ENCODE measurements around the gene ARID5B. TPM values are rescaled to one million over a fixed set of nuclear protein-coding genes. Genes with fewer than 3 reads are reported as not detected.

The ARID5B gene
- total RNA-seq, 1 donor from 2014 or later = 0.62 TPM

DNA sequence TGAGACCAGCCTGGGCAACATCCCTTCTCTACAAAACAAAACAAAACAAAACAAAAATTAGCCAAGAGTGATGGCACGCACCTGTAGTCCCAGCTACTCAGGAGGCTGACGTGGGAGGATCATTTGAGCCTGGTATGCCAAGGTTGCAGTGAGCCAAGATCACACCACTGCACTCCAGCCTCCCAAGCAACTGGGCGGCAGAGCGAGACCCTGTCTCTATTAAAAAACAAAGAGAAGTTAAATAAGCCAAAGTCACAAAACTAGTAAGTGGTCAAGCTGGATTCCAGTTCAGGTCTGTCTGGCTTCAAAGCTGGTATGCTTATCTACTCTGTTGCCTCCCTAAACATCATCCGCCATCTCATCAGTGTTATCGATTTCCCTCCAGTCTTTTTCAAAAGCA, 110.8 kb downstream of the ARID5B start:
- H3K36me3 Mint-ChIP-seq (ENCODE audit: low read depth, unreplicated experiment) = no peaks in the 10 kb centered on the region
- H3K4me1 Mint-ChIP-seq (ENCODE audit: unreplicated experiment) = peaks cover 10% of the 10 kb centered on the region
- DNase-seq (ENCODE audit: low spot score) = no peak
- H3K4me3 Mint-ChIP-seq (ENCODE audit: unreplicated experiment) = no peak overlapping the region
- no peak overlapping the region for H3K27ac Mint-ChIP-seq (ENCODE audit: unreplicated experiment)
- H3K9me3 Mint-ChIP-seq (ENCODE audit: unreplicated experiment) = no peaks in the 10 kb centered on the region
- TF ChIP-seq, protein P1, sequence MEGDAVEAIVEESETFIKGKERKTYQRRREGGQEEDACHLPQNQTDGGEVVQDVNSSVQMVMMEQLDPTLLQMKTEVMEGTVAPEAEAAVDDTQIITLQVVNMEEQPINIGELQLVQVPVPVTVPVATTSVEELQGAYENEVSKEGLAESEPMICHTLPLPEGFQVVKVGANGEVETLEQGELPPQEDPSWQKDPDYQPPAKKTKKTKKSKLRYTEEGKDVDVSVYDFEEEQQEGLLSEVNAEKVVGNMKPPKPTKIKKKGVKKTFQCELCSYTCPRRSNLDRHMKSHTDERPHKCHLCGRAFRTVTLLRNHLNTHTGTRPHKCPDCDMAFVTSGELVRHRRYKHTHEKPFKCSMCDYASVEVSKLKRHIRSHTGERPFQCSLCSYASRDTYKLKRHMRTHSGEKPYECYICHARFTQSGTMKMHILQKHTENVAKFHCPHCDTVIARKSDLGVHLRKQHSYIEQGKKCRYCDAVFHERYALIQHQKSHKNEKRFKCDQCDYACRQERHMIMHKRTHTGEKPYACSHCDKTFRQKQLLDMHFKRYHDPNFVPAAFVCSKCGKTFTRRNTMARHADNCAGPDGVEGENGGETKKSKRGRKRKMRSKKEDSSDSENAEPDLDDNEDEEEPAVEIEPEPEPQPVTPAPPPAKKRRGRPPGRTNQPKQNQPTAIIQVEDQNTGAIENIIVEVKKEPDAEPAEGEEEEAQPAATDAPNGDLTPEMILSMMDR (IDR thresholded peaks at IDR 0.05; ENCODE audit: unreplicated experiment) = no peak
- H3K27me3 Mint-ChIP-seq (ENCODE audit: unreplicated experiment) = peaks cover 2% of the 10 kb centered on the region

DNA sequence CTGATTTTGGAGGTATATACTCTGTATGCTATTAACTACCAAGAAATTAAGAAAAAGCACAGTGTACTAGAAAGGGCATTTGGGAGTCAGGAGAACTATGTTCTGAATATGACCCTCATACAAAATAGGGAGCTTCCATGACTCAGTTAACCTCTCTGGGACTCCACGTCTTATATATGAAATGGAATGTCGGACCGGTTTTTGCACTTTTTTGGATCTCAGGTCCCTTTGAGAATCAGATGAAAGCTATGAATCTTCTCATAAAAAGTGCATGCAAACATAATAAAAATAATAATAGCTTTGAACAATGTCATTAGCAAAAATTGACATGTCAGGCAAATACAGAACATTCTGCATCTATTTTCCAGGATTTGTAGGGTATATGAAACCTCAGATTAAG, 113.0 kb downstream of the ARID5B start:
- H3K4me1 Mint-ChIP-seq (ENCODE audit: unreplicated experiment) = peaks cover 7% of the 10 kb centered on the region

DNA sequence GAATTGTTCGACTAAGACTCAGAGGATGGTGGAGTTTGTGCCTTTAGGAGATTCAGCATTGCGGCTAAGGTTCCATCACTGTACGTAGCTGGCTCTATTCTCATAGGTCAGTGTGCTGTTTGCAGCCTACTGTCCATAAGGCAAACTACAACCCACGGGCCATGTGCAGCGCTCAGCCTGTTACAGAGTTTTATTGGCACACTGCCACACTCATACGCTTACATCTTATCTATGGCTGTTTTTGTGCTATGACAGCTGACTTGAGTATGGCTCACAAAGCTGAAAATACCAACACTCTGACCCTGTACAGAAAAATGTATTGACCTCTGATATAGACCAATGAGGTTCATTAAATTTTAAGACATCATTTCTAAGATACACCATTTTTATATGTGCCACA, 114.5 kb downstream of the ARID5B start:
- Mint-ChIP-seq H3K27ac (ENCODE audit: unreplicated experiment) (no peak overlapping the region), H3K4me1 (ENCODE audit: unreplicated experiment) (no peaks in the 10 kb centered on the region), H3K9me3 (ENCODE audit: unreplicated experiment) (no peaks in the 10 kb centered on the region), H3K4me3 (ENCODE audit: unreplicated experiment) (no peak overlapping the region), H3K27me3 (ENCODE audit: unreplicated experiment) (no peaks in the 10 kb centered on the region), H3K36me3 (ENCODE audit: low read depth, unreplicated experiment) (no peaks in the 10 kb centered on the region)
- TF ChIP-seq, protein P1 (IDR thresholded peaks at IDR 0.05; ENCODE audit: unreplicated experiment) = no peak
- no peak for DNase-seq (ENCODE audit: low spot score)

More for the DNA sequence above, 113.0 kb downstream of the ARID5B start:
- TF ChIP-seq, protein P1 (IDR thresholded peaks at IDR 0.05; ENCODE audit: unreplicated experiment) = no peak
- H3K27me3 Mint-ChIP-seq (ENCODE audit: unreplicated experiment) = no peaks in the 10 kb centered on the region
- H3K36me3 Mint-ChIP-seq (ENCODE audit: low read depth, unreplicated experiment) = no peaks in the 10 kb centered on the region
- DNase-seq (ENCODE audit: low spot score) = no peak
- H3K27ac Mint-ChIP-seq (ENCODE audit: unreplicated experiment) = no peak overlapping the region
- no peaks in the 10 kb centered on the region for H3K9me3 Mint-ChIP-seq (ENCODE audit: unreplicated experiment)
- no peak overlapping the region for H3K4me3 Mint-ChIP-seq (ENCODE audit: unreplicated experiment)

DNA sequence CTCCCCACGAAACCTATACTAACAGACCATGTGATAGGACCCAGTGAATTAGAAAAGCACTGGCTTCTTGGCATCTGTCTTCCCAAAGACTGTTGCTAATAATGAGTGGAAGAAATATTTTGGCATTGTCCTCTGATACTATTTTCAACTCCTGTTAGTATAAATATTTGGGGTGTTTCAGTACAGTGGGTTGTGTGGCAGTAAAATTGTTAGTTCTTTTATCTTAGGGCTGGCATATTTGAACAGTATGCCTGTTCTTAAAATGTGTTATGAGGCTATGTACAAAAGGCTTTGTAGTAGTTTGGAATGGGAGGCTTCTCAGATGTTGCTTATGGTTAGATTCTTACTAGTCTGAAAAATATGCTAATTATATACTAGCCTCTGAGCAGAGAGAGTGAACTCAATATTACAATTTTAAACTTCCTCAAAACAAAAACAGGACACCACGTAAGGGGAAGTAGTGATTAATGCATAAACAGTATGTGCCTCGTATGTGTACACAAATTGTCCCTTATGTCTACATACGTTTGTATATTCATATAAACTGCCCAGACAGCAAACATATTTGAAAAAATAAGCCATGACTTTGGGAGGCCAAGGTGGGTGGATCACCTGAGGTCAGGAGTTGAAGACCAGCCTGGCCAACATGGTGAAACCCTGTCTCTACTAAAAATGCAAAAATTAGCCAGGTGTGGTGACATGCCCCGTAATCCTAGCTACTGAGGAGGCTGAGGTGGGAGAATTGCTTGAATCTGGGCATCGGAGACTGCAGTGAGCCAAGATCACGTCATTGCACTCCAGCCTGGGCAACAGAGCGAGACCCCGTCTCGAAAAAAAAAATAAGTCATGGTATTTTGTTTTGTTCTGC, 115.4 kb downstream of the ARID5B start:
- H3K9me3 Mint-ChIP-seq (ENCODE audit: unreplicated experiment) = no peaks in the 10 kb centered on the region
- no peak overlapping the region for H3K27ac Mint-ChIP-seq (ENCODE audit: unreplicated experiment)
- H3K27me3 Mint-ChIP-seq (ENCODE audit: unreplicated experiment) = no peaks in the 10 kb centered on the region
- no peaks in the 10 kb centered on the region for H3K4me1 Mint-ChIP-seq (ENCODE audit: unreplicated experiment)
- TF ChIP-seq, protein P1 (IDR thresholded peaks at IDR 0.05; ENCODE audit: unreplicated experiment) = no peak
- no peaks in the 10 kb centered on the region for H3K36me3 Mint-ChIP-seq (ENCODE audit: low read depth, unreplicated experiment)
- no peak for DNase-seq (ENCODE audit: low spot score)
- no peak overlapping the region for H3K4me3 Mint-ChIP-seq (ENCODE audit: unreplicated experiment)

DNA sequence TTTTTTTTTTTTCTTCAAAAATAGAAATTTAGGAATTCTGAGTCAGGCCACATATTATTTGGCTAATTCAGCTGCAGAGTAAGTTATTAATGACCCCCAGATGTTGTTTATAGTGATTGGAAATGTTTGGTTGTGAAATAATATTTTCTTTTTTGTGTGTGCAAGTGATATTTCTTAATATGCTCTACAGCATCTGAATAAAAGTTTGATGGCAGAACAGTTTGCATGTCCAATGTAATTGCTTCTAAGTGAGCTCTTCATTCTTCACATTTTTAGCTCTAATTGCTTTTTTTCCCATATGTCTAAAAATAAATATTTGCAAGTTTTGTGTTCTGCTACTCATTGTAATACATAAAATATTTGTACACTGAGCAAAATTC, 116.0 kb downstream of the ARID5B start:
- Mint-ChIP-seq H3K27ac (ENCODE audit: unreplicated experiment) (no peak overlapping the region), H3K9me3 (ENCODE audit: unreplicated experiment) (no peaks in the 10 kb centered on the region), H3K4me3 (ENCODE audit: unreplicated experiment) (no peak overlapping the region), H3K27me3 (ENCODE audit: unreplicated experiment) (no peaks in the 10 kb centered on the region), H3K4me1 (ENCODE audit: unreplicated experiment) (peaks cover 1% of the 10 kb centered on the region), H3K36me3 (ENCODE audit: low read depth, unreplicated experiment) (no peaks in the 10 kb centered on the region)
- TF ChIP-seq, protein P1 (IDR thresholded peaks at IDR 0.05; ENCODE audit: unreplicated experiment) = no peak
- DNase-seq (ENCODE audit: low spot score) = no peak

Data from endothelial cell (in vitro differentiated cells).